HG03175 (cell line): Measurements from ENCODE around the gene VPS50.

Experiments
- ATAC-seq: cut with Tn5 transposase; IDR thresholded peaks from one replicate; pipeline ENCODE4 v1.9.1; 2021; ENCODE audit warnings: mild to moderate bottlenecking, moderate library complexity; ENCODE audit not compliant: unreplicated experiment

Gene VPS50

GRCh38 chr7:93392984-93393383, 160.8 kb downstream of the VPS50 start:
- ATAC-seq = no peak

GRCh38 chr7:93399642-93400041, 167.5 kb downstream of the VPS50 start:
- ATAC-seq = no peak

- no peak for ATAC-seq
Observed at GRCh38 chr7:93402944-93403343, 170.8 kb downstream of the VPS50 start.

GRCh38 chr7:93407239-93407638, 175.1 kb downstream of the VPS50 start:
- no peak for ATAC-seq

GRCh38 chr7:93409324-93409723, 177.2 kb downstream of the VPS50 start:
- no peak for ATAC-seq
